Trophoblast cell (in vitro differentiated cells and primary cell): ENCODE results near the gene HES1.

Experiments
- DNase-seq, 2 donors: peaks; one replicate each; pipeline ENCODE4 v3.0.0-alpha.2; 2016
- H2AFZ ChIP-seq: 2 replicates; pipeline ENCODE4 v1.6.1; 2013; ENCODE audit warnings: low read length, moderate library complexity, mild to moderate bottlenecking; ENCODE audit not compliant: insufficient read depth, poor library complexity
- H2AK5ac ChIP-seq: 2 replicates; pipeline ENCODE4 v1.6.1; 2013; ENCODE audit warnings: mild to moderate bottlenecking, low read length
- H2BK120ac ChIP-seq: 2 replicates; pipeline ENCODE4 v1.6.1; 2013; ENCODE audit warnings: low read length, mild to moderate bottlenecking, moderate library complexity; ENCODE audit not compliant: insufficient read depth, poor library complexity
- H2BK12ac ChIP-seq: 2 replicates; pipeline ENCODE4 v1.6.1; 2013; ENCODE audit warnings: mild to moderate bottlenecking, low read length, moderate library complexity
- H2BK5ac ChIP-seq: 2 replicates; pipeline ENCODE4 v1.6.1; 2013; ENCODE audit warnings: low read length, low read depth, moderate library complexity, mild to moderate bottlenecking; ENCODE audit not compliant: poor library complexity
- H3K14ac ChIP-seq: 2 replicates; pipeline ENCODE4 v1.6.1; 2013; ENCODE audit warnings: mild to moderate bottlenecking, low read length
- H3K18ac ChIP-seq: 2 replicates; pipeline ENCODE4 v1.6.1; 2013; ENCODE audit warnings: mild to moderate bottlenecking, low read length
- H3K23ac ChIP-seq: 2 replicates; pipeline ENCODE4 v1.6.1; 2013; ENCODE audit warnings: low read length
- H3K27ac ChIP-seq: 2 replicates; pipeline ENCODE4 v1.5.1; 2013; ENCODE audit warnings: low read depth, mild to moderate bottlenecking, inconsistent platforms, low read length, moderate library complexity
- H3K27me3 ChIP-seq: 2 replicates; pipeline ENCODE4 v1.6.1; 2013; ENCODE audit warnings: inconsistent platforms, mild to moderate bottlenecking, low read length, moderate library complexity; ENCODE audit not compliant: insufficient read depth
- H3K36me3 ChIP-seq, 2 experiments: 1 replicate in 1 of 2; 2 replicates in 1 of 2; pipeline ENCODE4 v1.6.1; 2013; ENCODE audit warnings: low read length in 2 of 2, mild to moderate bottlenecking in 2 of 2, moderate library complexity in 1 of 2; ENCODE audit not compliant: insufficient read depth in 2 of 2, control insufficient read depth in 1 of 2
- H3K4ac ChIP-seq: 2 replicates; pipeline ENCODE4 v1.6.1; 2013; ENCODE audit warnings: low read depth, mild to moderate bottlenecking, low read length, moderate library complexity
- H3K4me1 ChIP-seq, 2 experiments: 1 replicate in 1 of 2; 2 replicates in 1 of 2; pipeline ENCODE4 v1.6.1; 2013; ENCODE audit warnings: low read length in 2 of 2, mild to moderate bottlenecking in 2 of 2, moderate library complexity in 1 of 2; ENCODE audit not compliant: insufficient read depth in 2 of 2, control insufficient read depth in 1 of 2
- H3K4me2 ChIP-seq: 2 replicates; pipeline ENCODE4 v1.6.1; 2013; ENCODE audit warnings: inconsistent platforms, mild to moderate bottlenecking, low read length, moderate library complexity
- H3K4me3 ChIP-seq: 2 replicates; pipeline ENCODE4 v1.5.1; 2013; ENCODE audit warnings: mild to moderate bottlenecking, low read depth, low read length, inconsistent platforms
- H3K79me1 ChIP-seq: one replicate; pipeline ENCODE4 v1.6.1; 2013; ENCODE audit warnings: low read length
- H3K79me2 ChIP-seq: 2 replicates; pipeline ENCODE4 v1.6.1; 2013; ENCODE audit warnings: low read length, mild to moderate bottlenecking; ENCODE audit not compliant: control insufficient read depth, insufficient read depth, poor library complexity
- H3K9ac ChIP-seq: 2 replicates; pipeline ENCODE4 v1.6.1; 2013; ENCODE audit warnings: mild to moderate bottlenecking, low read length
- H3K9me3 ChIP-seq: 2 replicates; pipeline ENCODE4 v1.6.1; 2013; ENCODE audit warnings: low read depth, mild to moderate bottlenecking, control low read depth, inconsistent platforms, low read length; ENCODE audit not compliant: insufficient read depth
- H4K12ac ChIP-seq: 2 replicates; pipeline ENCODE4 v1.6.1; 2013; ENCODE audit warnings: low read depth, mild to moderate bottlenecking, low read length, moderate library complexity
- H4K8ac ChIP-seq: 2 replicates; pipeline ENCODE4 v1.6.1; 2013; ENCODE audit warnings: low read depth, mild to moderate bottlenecking, low read length, moderate library complexity
- H4K91ac ChIP-seq: one replicate; pipeline ENCODE4 v1.6.1; 2013; ENCODE audit warnings: low read depth, mild to moderate bottlenecking, low read length, moderate library complexity
- WGBS: extraction: QIAGEN DNeasy Blood & Tissue Kit; methylation state at CpG from one replicate; pipeline ENCODE4 v1.1.7; 2013; ENCODE audit warnings: missing lambda C conversion rate; ENCODE audit not compliant: insufficient read length, insufficient coverage; ENCODE audit errors: extremely low coverage; 5-methylcytosine and 5-hydroxymethylcytosine counted together

The HES1 gene

GRCh38 chr3:194141415-194142155 lies 5.6 kb downstream of the HES1 start:
- Histone ChIP-seq H2BK12ac (peak overlapping the region; percentile 88), H3K9ac (peak overlapping the region; percentile 44), H3K27ac (peak overlapping the region; percentile 100), H3K23ac (no peak overlapping the region), H4K91ac (peak overlapping the region; percentile 99), H3K14ac (peak overlapping the region; percentile 98), H3K36me3 (peaks cover 6 to 7% of the 10 kb centered on the region in 2 experiments), H2AFZ (peak overlapping the region; percentile 83), H3K4ac (peak overlapping the region; percentile 86), H3K79me2 (peaks cover 19% of the 10 kb centered on the region), H4K8ac (peak overlapping the region; percentile 90), H3K9me3 (peaks cover 2% of the 10 kb centered on the region), H3K18ac (peak overlapping the region; percentile 99), H4K12ac (peak overlapping the region; percentile 91), H2BK5ac (peak overlapping the region; percentile 100), H3K27me3 (no peaks in the 10 kb centered on the region), H3K79me1 (peaks cover 33% of the 10 kb centered on the region), H3K4me3 (no peak overlapping the region), H2AK5ac (peak overlapping the region; percentile 95), H3K4me2 (peak overlapping the region; percentile 69), H2BK120ac (peak overlapping the region; percentile 99), H3K4me1 (peaks cover 17 to 28% of the 10 kb centered on the region in 2 experiments)
- WGBS, result no CpG with 5 or more reads among the region's 65 CpGs
- peak; percentile 83 to 84 for DNase-seq

- Histone ChIP-seq H3K4me1 (peaks cover 17 to 28% of the 10 kb centered on the region in 2 experiments), H2BK12ac (peak overlapping the region; percentile 88), H3K23ac (no peak overlapping the region), H3K4ac (peak overlapping the region; percentile 86), H2BK120ac (peak overlapping the region; percentile 99), H4K91ac (peak overlapping the region; percentile 99), H3K27ac (peak overlapping the region; percentile 100), H2BK5ac (peak overlapping the region; percentile 100), H4K12ac (peak overlapping the region; percentile 91), H2AK5ac (peak overlapping the region; percentile 95), H4K8ac (peak overlapping the region; percentile 90), H3K4me3 (no peak overlapping the region), H3K36me3 (peaks cover 6 to 7% of the 10 kb centered on the region in 2 experiments), H3K9me3 (peaks cover 2% of the 10 kb centered on the region), H3K79me2 (peaks cover 12% of the 10 kb centered on the region), H3K14ac (peak overlapping the region; percentile 98), H3K18ac (peak overlapping the region; percentile 99), H3K4me2 (peak overlapping the region; percentile 63), H3K79me1 (peaks cover 29% of the 10 kb centered on the region), H3K9ac (peak overlapping the region; percentile 44), H3K27me3 (no peaks in the 10 kb centered on the region), H2AFZ (peak overlapping the region; percentile 83)
- DNase-seq, result peak; percentile 67 to 77
- no CpG with 5 or more reads among the region's 14 CpGs for WGBS
These were observed 6.4 kb downstream of the HES1 start for GRCh38 chr3:194142156-194142910.

GRCh38 chr3:194145702-194146101 lies 9.8 kb downstream of the HES1 start:
- DNase-seq, result no peak
- Histone ChIP-seq H3K4me2 (no peak overlapping the region), H3K27me3 (no peaks in the 10 kb centered on the region), H3K79me1 (peaks cover 10% of the 10 kb centered on the region), H3K4ac (no peak overlapping the region), H3K4me1 (peaks cover 13 to 14% of the 10 kb centered on the region in 2 experiments), H3K79me2 (peaks cover 6% of the 10 kb centered on the region), H3K9ac (no peak overlapping the region), H3K4me3 (no peak overlapping the region), H2BK120ac (no peak overlapping the region), H2AFZ (no peak overlapping the region), H3K36me3 (no peaks in the 10 kb centered on the region), H4K8ac (no peak overlapping the region), H2BK5ac (no peak overlapping the region), H3K14ac (no peak overlapping the region), H3K9me3 (peaks cover 2% of the 10 kb centered on the region), H4K12ac (no peak overlapping the region), H4K91ac (no peak overlapping the region), H2AK5ac (no peak overlapping the region), H2BK12ac (no peak overlapping the region), H3K23ac (no peak overlapping the region), H3K18ac (no peak overlapping the region), H3K27ac (no peak overlapping the region)
- no CpG with 5 or more reads among the region's 2 CpGs for WGBS

GRCh38 chr3:194147679-194148078 lies 11.7 kb downstream of the HES1 start:
- Histone ChIP-seq H2AFZ (no peak overlapping the region), H3K27ac (no peak overlapping the region), H3K79me1 (no peaks in the 10 kb centered on the region), H3K4me2 (no peak overlapping the region), H3K9me3 (peaks cover 2% of the 10 kb centered on the region), H3K79me2 (no peaks in the 10 kb centered on the region), H3K4me3 (no peak overlapping the region), H3K4ac (no peak overlapping the region), H3K36me3 (no peaks in the 10 kb centered on the region), H4K12ac (no peak overlapping the region), H4K8ac (no peak overlapping the region), H3K4me1 (peaks cover 4 to 5% of the 10 kb centered on the region in 2 experiments), H2BK120ac (no peak overlapping the region), H3K18ac (no peak overlapping the region), H3K14ac (no peak overlapping the region), H3K23ac (no peak overlapping the region), H2BK12ac (no peak overlapping the region), H3K9ac (no peak overlapping the region), H4K91ac (no peak overlapping the region), H2AK5ac (no peak overlapping the region), H2BK5ac (no peak overlapping the region), H3K27me3 (no peaks in the 10 kb centered on the region)
- no CpG with 5 or more reads among the region's 7 CpGs for WGBS
- no peak for DNase-seq
